ENCODE data around the gene XXYLT1.

XXYLT1 gene

DNA sequence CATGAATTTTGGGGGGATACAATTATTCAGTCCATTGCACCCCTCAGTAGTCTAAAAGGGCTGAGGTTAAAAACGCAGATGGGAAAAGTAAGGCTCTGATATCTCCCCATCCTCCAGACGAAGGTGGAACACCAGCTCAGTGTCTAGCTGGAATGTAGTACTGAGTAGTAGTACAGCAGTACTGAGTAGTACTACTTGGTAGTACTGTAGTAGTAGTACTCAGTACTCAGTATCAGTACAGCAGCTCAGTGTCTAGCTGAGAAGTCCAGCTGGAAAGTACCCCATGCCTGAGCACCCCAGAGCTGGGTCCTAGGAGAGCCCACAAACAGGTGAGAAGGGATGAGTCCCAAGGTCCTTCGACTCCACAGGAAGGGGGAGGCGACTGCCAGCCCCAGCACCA, 148.7 kb downstream of the XXYLT1 start:
- H4K20me1 ChIP-seq (ENCODE audit: insufficient read depth): no peaks in the 10 kb centered on the region
- no peak overlapping the region for H3K4me2 ChIP-seq
- H3K27me3 ChIP-seq (ENCODE audit: insufficient read depth, low read depth): no peaks in the 10 kb centered on the region
- no peaks in the 10 kb centered on the region for H3K79me2 ChIP-seq (ENCODE audit: insufficient read depth, low read depth)
- H2AFZ ChIP-seq (ENCODE audit: low read depth): no peak overlapping the region
- no peak overlapping the region for H3K4me3 ChIP-seq (IDR thresholded peaks at IDR 0.05; ENCODE audit: insufficient read depth, low read depth, low read length)
- TF ChIP-seq, protein P1, sequence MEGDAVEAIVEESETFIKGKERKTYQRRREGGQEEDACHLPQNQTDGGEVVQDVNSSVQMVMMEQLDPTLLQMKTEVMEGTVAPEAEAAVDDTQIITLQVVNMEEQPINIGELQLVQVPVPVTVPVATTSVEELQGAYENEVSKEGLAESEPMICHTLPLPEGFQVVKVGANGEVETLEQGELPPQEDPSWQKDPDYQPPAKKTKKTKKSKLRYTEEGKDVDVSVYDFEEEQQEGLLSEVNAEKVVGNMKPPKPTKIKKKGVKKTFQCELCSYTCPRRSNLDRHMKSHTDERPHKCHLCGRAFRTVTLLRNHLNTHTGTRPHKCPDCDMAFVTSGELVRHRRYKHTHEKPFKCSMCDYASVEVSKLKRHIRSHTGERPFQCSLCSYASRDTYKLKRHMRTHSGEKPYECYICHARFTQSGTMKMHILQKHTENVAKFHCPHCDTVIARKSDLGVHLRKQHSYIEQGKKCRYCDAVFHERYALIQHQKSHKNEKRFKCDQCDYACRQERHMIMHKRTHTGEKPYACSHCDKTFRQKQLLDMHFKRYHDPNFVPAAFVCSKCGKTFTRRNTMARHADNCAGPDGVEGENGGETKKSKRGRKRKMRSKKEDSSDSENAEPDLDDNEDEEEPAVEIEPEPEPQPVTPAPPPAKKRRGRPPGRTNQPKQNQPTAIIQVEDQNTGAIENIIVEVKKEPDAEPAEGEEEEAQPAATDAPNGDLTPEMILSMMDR (conservative IDR thresholded peaks at IDR 0.05; ENCODE audit: low read depth, low read length): no peak
- no peak overlapping the region for H3K27ac ChIP-seq
- no peaks in the 10 kb centered on the region for H3K4me1 ChIP-seq (ENCODE audit: low read depth, poor library complexity, severe bottlenecking)
- no peak overlapping the region for H3K9ac ChIP-seq
- no peaks in the 10 kb centered on the region for H3K36me3 ChIP-seq (ENCODE audit: insufficient read depth)

DNA sequence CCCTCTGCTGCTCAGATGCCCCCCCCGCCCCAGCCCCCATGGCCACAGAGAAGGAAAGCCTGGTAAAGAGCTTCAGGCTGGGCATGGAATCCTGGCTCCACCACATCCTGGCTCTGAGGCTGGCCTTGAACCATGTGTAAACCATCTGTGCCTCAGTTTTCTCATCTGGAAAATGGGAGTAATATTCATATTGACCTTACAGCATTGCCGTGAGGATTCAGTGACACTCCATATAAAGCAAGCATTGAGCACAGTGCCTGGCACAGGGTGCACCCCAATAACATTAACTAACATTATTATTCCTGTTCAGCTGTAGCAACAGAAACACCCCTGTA, 150.7 kb downstream of the XXYLT1 start:
- no peaks in the 10 kb centered on the region for H3K36me3 ChIP-seq (ENCODE audit: insufficient read depth)
- H3K27me3 ChIP-seq (ENCODE audit: insufficient read depth, low read depth): no peaks in the 10 kb centered on the region
- H4K20me1 ChIP-seq (ENCODE audit: insufficient read depth): no peaks in the 10 kb centered on the region
- H3K9ac ChIP-seq: no peak overlapping the region
- H3K27ac ChIP-seq: no peak overlapping the region
- no peaks in the 10 kb centered on the region for H3K79me2 ChIP-seq (ENCODE audit: insufficient read depth, low read depth)
- H3K4me1 ChIP-seq (ENCODE audit: low read depth, poor library complexity, severe bottlenecking): no peaks in the 10 kb centered on the region
- no peak overlapping the region for H2AFZ ChIP-seq (ENCODE audit: low read depth)
- TF ChIP-seq, protein P1 (conservative IDR thresholded peaks at IDR 0.05; ENCODE audit: low read depth, low read length): no peak
- H3K4me2 ChIP-seq: no peak overlapping the region
- no peak overlapping the region for H3K4me3 ChIP-seq (IDR thresholded peaks at IDR 0.05; ENCODE audit: insufficient read depth, low read depth, low read length)

DNA sequence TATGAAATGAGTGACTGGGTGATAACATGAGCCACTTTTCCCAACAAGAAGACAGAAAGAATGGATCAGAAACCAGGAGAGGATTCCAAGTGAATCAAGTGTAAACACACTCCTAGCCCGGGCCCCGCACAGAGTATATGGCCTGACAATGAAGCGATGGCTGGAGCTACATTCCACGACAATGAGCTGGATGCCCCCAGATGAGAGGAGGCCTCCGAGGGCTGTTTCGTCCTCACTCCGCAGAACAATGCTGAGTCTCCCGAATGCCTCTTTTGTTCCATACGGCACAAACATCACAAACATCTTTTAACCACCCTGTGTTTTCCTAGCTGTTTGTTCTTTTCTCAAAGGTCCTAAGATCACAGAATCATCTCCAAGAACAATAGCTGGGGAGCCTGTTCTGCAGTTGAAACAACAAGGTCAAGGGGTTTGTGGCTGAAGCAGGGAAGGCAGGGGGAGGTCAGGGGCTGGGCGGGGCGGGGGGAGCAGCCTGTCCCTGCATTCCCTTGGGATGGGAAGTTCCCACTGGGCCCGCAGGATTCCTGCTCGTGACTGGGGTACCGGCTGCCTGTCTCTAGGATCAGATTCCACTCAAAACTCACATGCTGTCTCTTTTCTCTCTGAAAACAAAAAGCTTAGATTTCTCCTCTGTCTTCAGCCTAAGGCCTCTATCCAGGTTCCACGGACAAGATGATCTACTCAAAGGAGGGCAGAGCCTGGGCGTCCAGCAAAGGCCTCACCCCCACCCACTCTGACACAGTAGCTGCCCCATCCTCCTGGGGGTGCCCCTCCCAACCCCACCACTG, 151.3 kb downstream of the XXYLT1 start:
- Histone ChIP-seq H3K4me2 (no peak overlapping the region), H3K27me3 (ENCODE audit: insufficient read depth, low read depth) (no peaks in the 10 kb centered on the region), H2AFZ (ENCODE audit: low read depth) (no peak overlapping the region), H3K4me1 (ENCODE audit: low read depth, poor library complexity, severe bottlenecking) (no peaks in the 10 kb centered on the region), H3K79me2 (ENCODE audit: insufficient read depth, low read depth) (no peaks in the 10 kb centered on the region), H4K20me1 (ENCODE audit: insufficient read depth) (no peaks in the 10 kb centered on the region), H3K9ac (no peak overlapping the region), H3K36me3 (ENCODE audit: insufficient read depth) (no peaks in the 10 kb centered on the region), H3K4me3 (IDR thresholded peaks at IDR 0.05; ENCODE audit: insufficient read depth, low read depth, low read length) (no peak overlapping the region), H3K27ac (no peak overlapping the region)
- TF ChIP-seq, protein P1 (conservative IDR thresholded peaks at IDR 0.05; ENCODE audit: low read depth, low read length): no peak

DNA sequence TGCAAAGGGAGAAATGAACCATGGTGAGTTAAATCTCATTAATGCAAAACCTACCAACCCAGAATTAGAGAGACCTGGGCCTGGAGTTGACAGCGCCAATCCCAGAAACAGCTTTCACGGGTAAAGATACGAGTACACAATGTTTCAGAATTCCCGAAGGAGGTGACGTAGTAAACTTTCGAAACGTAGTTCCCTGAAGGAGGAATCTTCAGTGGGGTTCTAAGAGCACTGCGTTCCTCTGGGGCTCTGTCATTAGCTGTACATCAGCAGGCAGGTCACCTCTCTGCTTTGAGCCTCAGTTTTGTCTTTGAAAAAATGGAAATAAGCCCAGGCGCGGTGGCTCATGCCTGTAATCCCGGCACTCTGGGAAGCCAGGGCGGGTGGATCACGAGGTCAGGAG, 152.3 kb downstream of the XXYLT1 start:
- Histone ChIP-seq H3K36me3 (ENCODE audit: insufficient read depth) (no peaks in the 10 kb centered on the region), H3K4me1 (ENCODE audit: low read depth, poor library complexity, severe bottlenecking) (no peaks in the 10 kb centered on the region), H3K4me2 (no peak overlapping the region), H4K20me1 (ENCODE audit: insufficient read depth) (no peaks in the 10 kb centered on the region), H3K27me3 (ENCODE audit: insufficient read depth, low read depth) (no peaks in the 10 kb centered on the region), H3K4me3 (IDR thresholded peaks at IDR 0.05; ENCODE audit: insufficient read depth, low read depth, low read length) (no peak overlapping the region), H3K27ac (no peak overlapping the region), H3K79me2 (ENCODE audit: insufficient read depth, low read depth) (no peaks in the 10 kb centered on the region), H2AFZ (ENCODE audit: low read depth) (no peak overlapping the region), H3K9ac (no peak overlapping the region)
- TF ChIP-seq, protein P1 (conservative IDR thresholded peaks at IDR 0.05; ENCODE audit: low read depth, low read length): no peak
